K562 (cell line): ENCODE results near the gene LONP1.
A peak's percentile ranks its signal among the peaks of the same experiment; 100 is the strongest.

ENCODE experiments used
- ELF1 ChIP-seq: fragments of 200-800 bp; sonication (Bioruptor generic); IDR thresholded peaks from 2 replicates; pipeline ENCODE4 v1.6.1; 2016; ENCODE audit warnings: missing genetic modification characterization, missing compliant biosample characterization
- JUNB ChIP-seq: fragments of 450-650 bp; formaldehyde crosslinking; conservative IDR thresholded peaks from 2 replicates; pipeline ENCODE4 v1.4.0; 2020; ENCODE audit warnings: mild to moderate bottlenecking
- L3MBTL2 ChIP-seq: fragments of 450-650 bp; IDR thresholded peaks from 2 replicates; pipeline ENCODE4 v1.6.1; 2016; ENCODE audit warnings: mild to moderate bottlenecking, moderate library complexity
- NR2C1 ChIP-seq, 2 experiments: fragments of 450-650 bp; IDR thresholded peaks; 2 replicates each; pipeline ENCODE4 v1.6.1; 2017; ENCODE audit warnings: mild to moderate bottlenecking in 2 of 2, antibody characterized with exemption in 1 of 2, inconsistent platforms in 1 of 2, missing compliant biosample characterization in 1 of 2, missing genetic modification characterization in 1 of 2
- OTX1 ChIP-seq: fragments of 450-650 bp; formaldehyde crosslinking; IDR thresholded peaks from 2 replicates; pipeline ENCODE4 v1.4.0; 2022; ENCODE audit warnings: mild to moderate bottlenecking
- POLR2A ChIP-seq: fragments of 450-650 bp; conservative IDR thresholded peaks from 2 replicates; pipeline ENCODE4 v1.6.1; 2016
- RBM25 ChIP-seq: fragments of 200-400 bp; formaldehyde crosslinking; IDR thresholded peaks from 2 replicates; pipeline ENCODE4 v1.6.1; 2018; ENCODE audit warnings: low read length, low read depth, moderate library complexity; ENCODE audit not compliant: severe bottlenecking
- RFX5 ChIP-seq: IDR thresholded peaks from 2 replicates; pipeline ENCODE4 v1.6.1; 2011; ENCODE audit warnings: low read depth, mild to moderate bottlenecking, improper control_type of control experiment, low read length
- TAF1 ChIP-seq: IDR thresholded peaks from 2 replicates; pipeline ENCODE4 v1.6.1; 2011; ENCODE audit warnings: mild to moderate bottlenecking, low read length, moderate library complexity; ENCODE audit not compliant: insufficient read depth, control insufficient read depth, severe bottlenecking; ENCODE audit errors: extremely low read depth
- ZC3H11A ChIP-seq: IDR thresholded peaks from 2 replicates; pipeline ENCODE4 v1.6.1; 2012; ENCODE audit warnings: low read depth, low read length, improper control_type of control experiment
- ZNF507 ChIP-seq: conservative IDR thresholded peaks from 2 replicates; pipeline ENCODE4 v1.6.1; 2017; ENCODE audit warnings: missing genetic modification characterization, missing compliant biosample characterization
- TF ChIP-seq, protein P1 (sequence below), 2 experiments: fragments of 450-650 bp in 1 of 2; sonication (generic) in 1 of 2; formaldehyde crosslinking in 1 of 2; IDR thresholded peaks; 2 replicates each; pipeline versions ENCODE4 v1.7.1 to v1.9.0; 2016 to 2022; ENCODE audit warnings: inconsistent platforms in 1 of 2, mild to moderate bottlenecking in 1 of 2, missing genetic modification reagents in 1 of 2
- TF ChIP-seq, protein P2 (sequence below), 2 experiments: fragments of 450-650 bp in 1 of 2; sonication (generic) in 1 of 2; formaldehyde crosslinking in 1 of 2; IDR thresholded peaks in 1 of 2; conservative IDR thresholded peaks in 1 of 2; 2 replicates each; pipeline versions ENCODE4 v1.6.1 to v1.8.1; 2016 to 2023; ENCODE audit warnings: mild to moderate bottlenecking in 2 of 2, moderate library complexity in 2 of 2, inconsistent platforms in 1 of 2, missing genetic modification reagents in 1 of 2
- TF ChIP-seq, protein P3 (sequence below), 3 experiments: IDR thresholded peaks in 2 of 3; conservative IDR thresholded peaks in 1 of 3; 2 replicates each; pipeline ENCODE4 v1.5.1; 2011 to 2012; ENCODE audit warnings: low read length in 3 of 3, mild to moderate bottlenecking in 3 of 3, control low read depth in 2 of 3, improper control_type of control experiment in 1 of 3, inconsistent platforms in 1 of 3, low read depth in 1 of 3, mixed read lengths in 1 of 3, moderate library complexity in 1 of 3; ENCODE audit not compliant: insufficient read depth in 2 of 3

DNA sequence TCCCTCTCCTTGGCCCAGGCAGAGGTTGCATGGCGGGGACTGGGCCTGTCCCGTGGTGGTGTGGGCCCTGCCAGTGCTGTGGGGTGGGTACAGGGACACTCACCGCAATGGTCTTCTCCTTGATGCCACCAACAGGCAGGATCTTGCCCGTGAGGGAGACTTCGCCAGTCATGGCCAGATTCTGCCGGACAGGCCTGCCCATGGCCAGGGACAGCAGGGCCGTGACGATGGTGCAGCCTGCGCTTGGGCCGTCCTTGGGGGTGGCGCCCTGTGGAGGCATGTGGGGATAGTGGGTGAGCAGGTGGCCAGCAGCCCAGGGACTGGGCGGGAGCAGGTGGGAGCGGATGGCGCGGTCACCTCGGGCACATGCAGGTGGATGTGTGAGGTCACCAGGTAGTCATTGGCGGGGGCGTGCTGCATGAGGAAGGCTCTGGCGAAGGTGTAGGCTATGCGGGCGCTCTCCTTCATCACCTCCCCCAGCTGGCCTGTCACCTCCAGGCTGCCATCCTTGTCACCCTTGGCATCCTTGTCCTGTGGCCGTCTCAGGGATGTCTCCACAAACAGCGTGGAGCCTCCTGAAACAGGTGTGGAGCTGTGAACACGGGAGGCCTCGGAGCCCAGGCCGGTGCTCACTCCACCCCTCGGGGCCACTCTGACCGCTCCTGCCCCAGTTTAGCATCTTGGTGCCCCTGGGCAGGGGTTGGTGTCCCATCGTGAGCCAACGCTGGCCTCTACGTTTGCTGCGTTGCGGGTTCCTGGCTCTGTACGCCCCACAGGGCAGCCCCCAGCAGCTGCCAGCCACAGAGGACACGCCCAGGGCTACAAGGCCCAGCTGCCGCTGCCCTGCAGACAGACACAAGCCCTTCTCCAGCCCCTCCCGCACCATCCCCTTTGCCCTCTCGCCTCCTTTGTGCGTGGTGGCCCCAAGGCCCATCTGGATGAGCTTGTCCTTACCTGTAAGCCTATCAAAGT is 26.5 kb downstream of the LONP1 start:
- no peak for TF ChIP-seq TAF1
- TF ChIP-seq, protein P1, sequence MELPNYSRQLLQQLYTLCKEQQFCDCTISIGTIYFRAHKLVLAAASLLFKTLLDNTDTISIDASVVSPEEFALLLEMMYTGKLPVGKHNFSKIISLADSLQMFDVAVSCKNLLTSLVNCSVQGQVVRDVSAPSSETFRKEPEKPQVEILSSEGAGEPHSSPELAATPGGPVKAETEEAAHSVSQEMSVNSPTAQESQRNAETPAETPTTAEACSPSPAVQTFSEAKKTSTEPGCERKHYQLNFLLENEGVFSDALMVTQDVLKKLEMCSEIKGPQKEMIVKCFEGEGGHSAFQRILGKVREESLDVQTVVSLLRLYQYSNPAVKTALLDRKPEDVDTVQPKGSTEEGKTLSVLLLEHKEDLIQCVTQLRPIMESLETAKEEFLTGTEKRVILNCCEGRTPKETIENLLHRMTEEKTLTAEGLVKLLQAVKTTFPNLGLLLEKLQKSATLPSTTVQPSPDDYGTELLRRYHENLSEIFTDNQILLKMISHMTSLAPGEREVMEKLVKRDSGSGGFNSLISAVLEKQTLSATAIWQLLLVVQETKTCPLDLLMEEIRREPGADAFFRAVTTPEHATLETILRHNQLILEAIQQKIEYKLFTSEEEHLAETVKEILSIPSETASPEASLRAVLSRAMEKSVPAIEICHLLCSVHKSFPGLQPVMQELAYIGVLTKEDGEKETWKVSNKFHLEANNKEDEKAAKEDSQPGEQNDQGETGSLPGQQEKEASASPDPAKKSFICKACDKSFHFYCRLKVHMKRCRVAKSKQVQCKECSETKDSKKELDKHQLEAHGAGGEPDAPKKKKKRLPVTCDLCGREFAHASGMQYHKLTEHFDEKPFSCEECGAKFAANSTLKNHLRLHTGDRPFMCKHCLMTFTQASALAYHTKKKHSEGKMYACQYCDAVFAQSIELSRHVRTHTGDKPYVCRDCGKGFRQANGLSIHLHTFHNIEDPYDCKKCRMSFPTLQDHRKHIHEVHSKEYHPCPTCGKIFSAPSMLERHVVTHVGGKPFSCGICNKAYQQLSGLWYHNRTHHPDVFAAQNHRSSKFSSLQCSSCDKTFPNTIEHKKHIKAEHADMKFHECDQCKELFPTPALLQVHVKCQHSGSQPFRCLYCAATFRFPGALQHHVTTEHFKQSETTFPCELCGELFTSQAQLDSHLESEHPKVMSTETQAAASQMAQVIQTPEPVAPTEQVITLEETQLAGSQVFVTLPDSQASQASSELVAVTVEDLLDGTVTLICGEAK (IDR thresholded peaks at IDR 0.05), result no peak
- TF ChIP-seq, protein P1 (CRISPR knock-in tag; IDR thresholded peaks at IDR 0.05), result no peak
- no peak for TF ChIP-seq JUNB
- TF ChIP-seq, protein P2, sequence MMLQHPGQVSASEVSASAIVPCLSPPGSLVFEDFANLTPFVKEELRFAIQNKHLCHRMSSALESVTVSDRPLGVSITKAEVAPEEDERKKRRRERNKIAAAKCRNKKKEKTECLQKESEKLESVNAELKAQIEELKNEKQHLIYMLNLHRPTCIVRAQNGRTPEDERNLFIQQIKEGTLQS (IDR thresholded peaks at IDR 0.05), result no peak
- TF ChIP-seq, protein P2 (CRISPR knock-in tag; conservative IDR thresholded peaks at IDR 0.05), result no peak
- TF ChIP-seq NR2C1 (IDR thresholded peaks at IDR 0.05), result no peak
- TF ChIP-seq NR2C1 (tag; IDR thresholded peaks at IDR 0.05), result no peak
- TF ChIP-seq ELF1, result no peak
- TF ChIP-seq OTX1 (CRISPR knock-in tag), result no peak
- no peak for TF ChIP-seq L3MBTL2
- TF ChIP-seq, protein P3, sequence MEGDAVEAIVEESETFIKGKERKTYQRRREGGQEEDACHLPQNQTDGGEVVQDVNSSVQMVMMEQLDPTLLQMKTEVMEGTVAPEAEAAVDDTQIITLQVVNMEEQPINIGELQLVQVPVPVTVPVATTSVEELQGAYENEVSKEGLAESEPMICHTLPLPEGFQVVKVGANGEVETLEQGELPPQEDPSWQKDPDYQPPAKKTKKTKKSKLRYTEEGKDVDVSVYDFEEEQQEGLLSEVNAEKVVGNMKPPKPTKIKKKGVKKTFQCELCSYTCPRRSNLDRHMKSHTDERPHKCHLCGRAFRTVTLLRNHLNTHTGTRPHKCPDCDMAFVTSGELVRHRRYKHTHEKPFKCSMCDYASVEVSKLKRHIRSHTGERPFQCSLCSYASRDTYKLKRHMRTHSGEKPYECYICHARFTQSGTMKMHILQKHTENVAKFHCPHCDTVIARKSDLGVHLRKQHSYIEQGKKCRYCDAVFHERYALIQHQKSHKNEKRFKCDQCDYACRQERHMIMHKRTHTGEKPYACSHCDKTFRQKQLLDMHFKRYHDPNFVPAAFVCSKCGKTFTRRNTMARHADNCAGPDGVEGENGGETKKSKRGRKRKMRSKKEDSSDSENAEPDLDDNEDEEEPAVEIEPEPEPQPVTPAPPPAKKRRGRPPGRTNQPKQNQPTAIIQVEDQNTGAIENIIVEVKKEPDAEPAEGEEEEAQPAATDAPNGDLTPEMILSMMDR (IDR thresholded peaks at IDR 0.05 in 2 of 3, conservative IDR thresholded peaks at IDR 0.05 in 1 of 3; ENCODE audit: insufficient read depth in 2 of 3, low read depth in 1 of 3, low read length in 3 of 3), result no peak
- peak; percentile 15 for TF ChIP-seq POLR2A
- TF ChIP-seq RFX5, result no peak
- TF ChIP-seq RBM25, result no peak
- no peak for TF ChIP-seq ZC3H11A
- no peak for TF ChIP-seq ZNF507 (tag)
